NOMO-1 treated with DMSO at 0.1 percent for 48 hours (cell line): ENCODE results near the gene SCN3A.

Experiments
- DNase-seq: peaks from one replicate; lab custom pipeline; 2025; ENCODE audit not compliant: unreplicated experiment; lab: John Stamatoyannopoulos, UW

SCN3A gene

DNA sequence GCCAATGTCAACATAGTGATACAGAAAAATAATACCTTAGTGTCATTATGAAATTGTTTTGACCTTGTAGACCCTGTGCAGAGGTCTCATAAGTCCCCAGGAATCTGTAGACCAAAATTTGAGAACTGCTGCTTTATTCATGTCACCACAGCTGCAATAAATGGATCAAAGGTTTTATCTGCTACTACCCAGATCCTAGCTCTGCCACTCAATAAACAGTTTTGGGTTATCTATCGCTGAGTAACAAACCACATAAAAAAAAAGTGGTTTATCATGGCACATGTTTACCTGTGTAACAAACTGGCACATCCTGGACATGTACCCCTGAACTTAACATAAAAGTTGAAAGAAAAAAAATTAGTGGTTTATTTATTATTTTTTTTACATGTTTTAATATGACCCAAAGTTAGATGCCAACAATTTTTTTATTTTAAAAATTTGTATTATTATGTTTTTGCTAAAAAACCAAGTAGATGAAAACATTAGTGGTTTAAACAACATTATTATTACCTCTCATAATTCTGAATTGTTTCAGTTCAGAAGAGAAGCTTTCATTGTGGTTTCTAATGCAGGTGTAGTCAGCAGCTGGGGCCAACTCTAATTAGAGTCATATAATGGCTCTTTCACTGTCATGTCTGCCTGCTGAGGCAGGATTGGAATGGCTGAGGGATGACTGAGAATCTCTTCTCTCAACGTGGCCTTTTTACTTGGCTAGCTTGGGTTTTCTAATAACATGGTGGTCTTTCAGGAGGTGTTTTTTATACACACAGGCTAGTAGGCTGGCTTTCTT, 145.2 kb downstream of the SCN3A start:
- DNase-seq: no peak

GRCh38 chr2:165057931-165058330, 145.9 kb downstream of the SCN3A start:
- no peak for DNase-seq

DNA sequence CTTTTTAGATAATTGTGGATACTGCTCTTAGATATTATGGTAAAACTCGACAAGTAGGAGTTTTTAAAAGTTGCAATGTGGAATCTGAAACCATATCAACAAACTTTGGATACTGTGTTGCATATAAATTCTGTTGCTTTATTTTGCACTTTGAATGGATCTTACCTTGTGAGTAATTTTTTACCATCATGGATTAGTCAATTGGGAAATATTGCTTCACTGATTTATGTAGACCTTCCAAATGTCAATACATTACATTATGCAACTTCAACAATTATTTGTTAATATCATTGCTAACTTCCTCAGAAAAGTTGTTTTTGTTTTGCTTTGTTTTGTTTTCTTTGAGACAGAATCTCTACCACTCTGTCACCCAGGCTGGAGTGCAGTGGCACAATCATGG, 146.5 kb downstream of the SCN3A start:
- DNase-seq: no peak

GRCh38 chr2:165056564-165056963, 147.3 kb downstream of the SCN3A start:
- DNase-seq: no peak

- no peak for DNase-seq
These were observed 148.6 kb downstream of the SCN3A start for GRCh38 chr2:165055082-165055851.

DNA sequence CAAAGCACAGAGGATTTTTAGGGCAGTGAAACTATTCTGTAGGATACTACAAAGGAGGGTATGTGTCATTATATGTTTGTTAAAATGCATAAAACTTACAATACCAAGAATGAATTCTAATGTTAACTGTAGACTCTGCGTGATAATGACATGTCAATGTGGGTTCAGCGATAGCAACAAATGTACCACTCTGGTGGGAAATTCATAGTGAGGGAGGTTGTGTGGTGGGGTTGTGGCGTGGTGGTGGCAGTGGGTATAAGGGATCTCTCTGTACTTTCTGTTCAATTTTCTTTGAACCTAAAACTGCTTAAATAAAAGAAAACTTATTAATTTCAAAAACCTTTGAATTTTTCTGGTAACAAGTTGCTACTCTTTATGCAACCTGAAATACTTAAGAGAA, 149.2 kb downstream of the SCN3A start:
- no peak for DNase-seq

- DNase-seq: no peak
These were observed 159.1 kb downstream of the SCN3A start for GRCh38 chr2:165044505-165045303.
